Measurements from ENCODE around the gene ENO3. TPM values are rescaled to one million over a fixed set of nuclear protein-coding genes. Genes with fewer than 3 reads are reported as not detected.

Gene ENO3
- total RNA-seq, 4 donors from 2014 or later: 2.8 to 3.7 (median 3.6) TPM; not detected in 1

DNA sequence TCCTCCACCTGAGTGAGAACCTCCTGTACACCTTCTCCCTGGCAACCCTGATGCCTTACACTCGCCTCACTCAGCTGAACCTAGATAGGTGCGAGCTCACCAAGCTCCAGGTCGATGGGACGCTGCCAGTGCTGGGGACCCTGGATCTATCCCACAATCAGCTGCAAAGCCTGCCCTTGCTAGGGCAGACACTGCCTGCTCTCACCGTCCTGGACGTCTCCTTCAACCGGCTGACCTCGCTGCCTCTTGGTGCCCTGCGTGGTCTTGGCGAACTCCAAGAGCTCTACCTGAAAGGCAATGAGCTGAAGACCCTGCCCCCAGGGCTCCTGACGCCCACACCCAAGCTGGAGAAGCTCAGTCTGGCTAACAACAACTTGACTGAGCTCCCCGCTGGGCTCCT, 18.2 kb upstream of the ENO3 start:
- intact Hi-C loops (cut with DNase I; ENCODE audit: low total_unique reads): no loop called here

DNA sequence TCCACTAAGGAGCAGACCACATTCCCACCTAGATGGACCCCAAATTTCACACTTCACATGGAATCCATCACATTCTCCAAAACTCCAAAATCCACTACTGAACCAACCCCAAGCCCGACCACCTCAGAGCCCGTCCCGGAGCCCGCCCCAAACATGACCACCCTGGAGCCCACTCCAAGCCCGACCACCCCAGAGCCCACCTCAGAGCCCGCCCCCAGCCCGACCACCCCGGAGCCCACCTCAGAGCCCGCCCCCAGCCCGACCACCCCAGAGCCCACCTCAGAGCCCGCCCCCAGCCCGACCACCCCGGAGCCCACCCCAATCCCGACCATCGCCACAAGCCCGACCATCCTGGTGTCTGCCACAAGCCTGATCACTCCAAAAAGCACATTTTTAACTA, 17.3 kb upstream of the ENO3 start:
- Histone ChIP-seq H3K4me1 (peaks cover 2 to 5% of the 10 kb centered on the region in 2 donors), H3K9me3 (no peaks in the 10 kb centered on the region), H3K27ac (no peak overlapping the region), H3K27me3 (no peaks in the 10 kb centered on the region), H3K36me3 (no peaks in the 10 kb centered on the region), H3K4me3 (no peak overlapping the region)
- no peak for TF ChIP-seq POLR2A (IDR thresholded peaks at IDR 0.05)
- TF ChIP-seq, protein P1, sequence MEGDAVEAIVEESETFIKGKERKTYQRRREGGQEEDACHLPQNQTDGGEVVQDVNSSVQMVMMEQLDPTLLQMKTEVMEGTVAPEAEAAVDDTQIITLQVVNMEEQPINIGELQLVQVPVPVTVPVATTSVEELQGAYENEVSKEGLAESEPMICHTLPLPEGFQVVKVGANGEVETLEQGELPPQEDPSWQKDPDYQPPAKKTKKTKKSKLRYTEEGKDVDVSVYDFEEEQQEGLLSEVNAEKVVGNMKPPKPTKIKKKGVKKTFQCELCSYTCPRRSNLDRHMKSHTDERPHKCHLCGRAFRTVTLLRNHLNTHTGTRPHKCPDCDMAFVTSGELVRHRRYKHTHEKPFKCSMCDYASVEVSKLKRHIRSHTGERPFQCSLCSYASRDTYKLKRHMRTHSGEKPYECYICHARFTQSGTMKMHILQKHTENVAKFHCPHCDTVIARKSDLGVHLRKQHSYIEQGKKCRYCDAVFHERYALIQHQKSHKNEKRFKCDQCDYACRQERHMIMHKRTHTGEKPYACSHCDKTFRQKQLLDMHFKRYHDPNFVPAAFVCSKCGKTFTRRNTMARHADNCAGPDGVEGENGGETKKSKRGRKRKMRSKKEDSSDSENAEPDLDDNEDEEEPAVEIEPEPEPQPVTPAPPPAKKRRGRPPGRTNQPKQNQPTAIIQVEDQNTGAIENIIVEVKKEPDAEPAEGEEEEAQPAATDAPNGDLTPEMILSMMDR (IDR thresholded peaks at IDR 0.05): no peak
- intact Hi-C loops (cut with DNase I; ENCODE audit: low total_unique reads): no loop called here
- no peak for DNase-seq

More for the DNA sequence above, 18.2 kb upstream of the ENO3 start:
- Histone ChIP-seq H3K4me1 (no peaks in the 10 kb centered on the region), H3K27me3 (no peaks in the 10 kb centered on the region), H3K4me3 (no peak overlapping the region), H3K36me3 (no peaks in the 10 kb centered on the region), H3K27ac (no peak overlapping the region), H3K9me3 (no peaks in the 10 kb centered on the region)
- DNase-seq: no peak
- no peak for TF ChIP-seq POLR2A (IDR thresholded peaks at IDR 0.05)
- TF ChIP-seq, protein P1 (IDR thresholded peaks at IDR 0.05): no peak

DNA sequence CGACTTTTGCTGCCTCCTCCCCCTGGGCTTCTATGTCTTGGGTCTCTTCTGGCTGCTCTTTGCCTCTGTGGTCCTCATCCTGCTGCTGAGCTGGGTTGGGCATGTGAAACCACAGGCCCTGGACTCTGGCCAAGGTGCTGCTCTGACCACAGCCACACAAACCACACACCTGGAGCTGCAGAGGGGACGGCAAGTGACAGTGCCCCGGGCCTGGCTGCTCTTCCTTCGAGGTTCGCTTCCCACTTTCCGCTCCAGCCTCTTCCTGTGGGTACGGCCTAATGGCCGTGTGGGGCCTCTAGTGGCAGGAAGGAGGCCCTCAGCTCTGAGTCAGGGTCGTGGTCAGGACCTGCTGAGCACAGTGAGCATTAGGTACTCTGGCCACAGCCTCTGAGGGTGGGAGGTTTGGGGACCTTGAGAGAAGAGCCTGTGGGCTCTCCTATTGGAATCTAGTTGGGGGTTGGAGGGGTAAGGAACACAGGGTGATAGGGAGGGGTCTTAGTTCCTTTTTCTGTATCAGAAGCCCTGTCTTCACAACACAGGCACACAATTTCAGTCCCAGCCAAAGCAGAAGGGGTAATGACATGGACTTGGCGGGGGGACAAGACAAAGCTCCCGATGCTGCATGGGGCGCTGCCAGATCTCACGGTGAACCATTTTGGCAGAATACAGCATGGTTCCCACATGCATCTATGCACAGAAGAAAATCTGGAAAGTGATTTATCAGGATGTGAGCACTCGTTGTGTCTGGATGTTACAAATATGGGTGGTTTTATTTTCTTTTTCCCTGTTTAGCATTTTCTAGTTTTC, 16.5 kb upstream of the ENO3 start:
- H3K27ac ChIP-seq: no peak overlapping the region
- no peak for TF ChIP-seq POLR2A (IDR thresholded peaks at IDR 0.05)
- TF ChIP-seq, protein P1 (IDR thresholded peaks at IDR 0.05): no peak
- intact Hi-C loops (cut with DNase I; ENCODE audit: low total_unique reads): no loop called here

DNA sequence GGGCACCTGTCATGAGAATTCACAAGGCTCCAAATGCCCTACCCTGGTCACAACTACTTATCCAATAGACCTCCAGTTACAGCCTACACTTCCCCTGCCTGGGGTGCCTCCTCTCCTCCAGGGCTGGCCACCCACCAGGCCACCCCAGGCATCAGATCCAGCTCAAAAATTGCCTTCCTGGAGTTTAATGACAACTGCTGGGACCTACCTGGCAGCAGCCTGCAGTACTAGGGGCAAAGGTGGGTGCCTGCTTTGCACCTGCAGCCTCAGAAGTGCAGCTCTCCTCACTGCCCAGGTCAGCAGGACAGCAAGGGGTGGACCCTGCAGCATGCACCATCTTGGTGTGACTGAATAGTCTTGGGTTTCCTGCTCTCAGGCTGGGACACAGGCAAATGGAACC, 15.3 kb upstream of the ENO3 start:
- H3K36me3 ChIP-seq: no peaks in the 10 kb centered on the region
- H3K27me3 ChIP-seq: no peaks in the 10 kb centered on the region
- no peak overlapping the region for H3K4me3 ChIP-seq
- intact Hi-C loops (cut with DNase I; ENCODE audit: low total_unique reads): no loop called here
- H3K9me3 ChIP-seq: no peaks in the 10 kb centered on the region
- TF ChIP-seq, protein P1 (IDR thresholded peaks at IDR 0.05): no peak
- no peak for TF ChIP-seq POLR2A (IDR thresholded peaks at IDR 0.05)
- H3K27ac ChIP-seq: no peak overlapping the region
- DNase-seq: no peak
- peaks cover 8 to 12% of the 10 kb centered on the region in 2 donors for H3K4me1 ChIP-seq

More for the DNA sequence above, 16.5 kb upstream of the ENO3 start:
- no peaks in the 10 kb centered on the region for H3K36me3 ChIP-seq
- no peaks in the 10 kb centered on the region for H3K9me3 ChIP-seq
- peaks cover 8 to 12% of the 10 kb centered on the region in 2 donors for H3K4me1 ChIP-seq
- DNase-seq: no peak
- no peak overlapping the region for H3K4me3 ChIP-seq
- no peaks in the 10 kb centered on the region for H3K27me3 ChIP-seq

DNA sequence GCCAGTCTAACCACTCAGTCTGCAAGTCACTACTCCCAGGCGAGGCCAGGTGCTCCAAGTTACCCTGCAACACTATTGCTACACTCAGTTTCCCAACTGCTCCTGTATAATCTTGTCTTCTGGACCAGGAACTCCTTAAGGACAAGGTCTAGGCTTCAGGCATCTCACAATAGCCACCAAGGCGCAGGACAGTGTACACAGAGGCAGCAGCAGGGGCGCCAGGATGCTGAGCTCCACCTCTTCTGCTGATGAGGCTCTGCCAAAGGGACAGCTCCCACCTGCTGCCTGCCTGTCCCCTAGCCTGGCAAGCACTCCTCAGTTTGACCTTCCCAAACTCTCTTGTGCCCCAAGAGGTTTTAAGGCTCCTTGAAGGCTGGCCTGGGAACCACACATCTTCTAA, 14.5 kb upstream of the ENO3 start:
- intact Hi-C loops (cut with DNase I; ENCODE audit: low total_unique reads): no loop called here
- Histone ChIP-seq H3K27me3 (no peaks in the 10 kb centered on the region), H3K27ac (no peak overlapping the region), H3K9me3 (no peaks in the 10 kb centered on the region), H3K4me3 (no peak overlapping the region), H3K4me1 (peaks cover 12% of the 10 kb centered on the region in 2 donors), H3K36me3 (no peaks in the 10 kb centered on the region)
- DNase-seq: no peak
- TF ChIP-seq, protein P1 (IDR thresholded peaks at IDR 0.05): no peak
- TF ChIP-seq POLR2A (IDR thresholded peaks at IDR 0.05): no peak
